Peyer's patch (tissue), 4 donors: ENCODE data around the gene DYNLT5.

ENCODE experiments used
- POLR2A ChIP-seq, 2 donors: fragments of 450-650 bp; IDR thresholded peaks; one replicate each; pipeline ENCODE4 v1.5.1; 2017; ENCODE audit warnings: antibody characterized with exemption in 2 of 2, mild to moderate bottlenecking in 2 of 2, moderate library complexity in 2 of 2
- TF ChIP-seq, protein P1 (sequence below), 6 experiments: fragments of 450-650 bp in 4 of 6; fragments of 200-600 bp in 2 of 6; sonication (generic) in 1 of 6; IDR thresholded peaks; one replicate each; pipeline ENCODE4 v1.5.1; 2017 to 2019; ENCODE audit warnings: antibody characterized with exemption in 6 of 6, mild to moderate bottlenecking in 3 of 6, moderate library complexity in 1 of 6

DNA sequence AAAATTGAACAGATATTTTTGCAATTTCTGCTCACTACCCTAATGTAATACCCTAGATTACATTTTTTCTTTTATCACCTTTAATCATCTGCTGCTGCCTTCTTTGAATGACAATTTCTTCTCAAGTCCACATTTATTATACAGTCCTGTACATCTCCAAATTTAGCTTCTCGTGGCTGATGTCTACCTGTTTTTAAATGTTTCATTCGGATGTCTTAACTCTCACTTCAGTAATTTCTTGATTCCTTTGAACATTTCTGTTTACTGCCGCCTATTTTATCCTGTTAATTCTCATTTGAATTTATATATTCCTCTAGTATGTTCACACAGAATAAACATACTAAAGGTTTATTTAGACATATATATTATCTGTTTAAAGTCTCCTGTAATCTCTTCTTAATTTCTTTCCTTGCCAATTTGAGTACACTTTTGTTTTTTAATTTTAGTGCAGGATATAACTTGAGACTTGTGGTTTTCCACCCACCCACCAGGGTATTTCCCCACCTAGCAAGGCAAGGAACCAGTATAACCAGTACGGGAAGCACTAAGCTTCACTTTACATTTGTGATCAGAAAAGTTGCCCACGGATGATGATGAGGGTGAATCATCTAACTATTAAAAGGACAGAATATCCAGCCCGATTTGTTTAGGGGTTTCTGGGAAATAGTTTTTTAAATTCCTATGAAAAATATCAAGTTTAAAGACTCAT, 36.1 kb downstream of the DYNLT5 start:
- TF ChIP-seq, protein P1, sequence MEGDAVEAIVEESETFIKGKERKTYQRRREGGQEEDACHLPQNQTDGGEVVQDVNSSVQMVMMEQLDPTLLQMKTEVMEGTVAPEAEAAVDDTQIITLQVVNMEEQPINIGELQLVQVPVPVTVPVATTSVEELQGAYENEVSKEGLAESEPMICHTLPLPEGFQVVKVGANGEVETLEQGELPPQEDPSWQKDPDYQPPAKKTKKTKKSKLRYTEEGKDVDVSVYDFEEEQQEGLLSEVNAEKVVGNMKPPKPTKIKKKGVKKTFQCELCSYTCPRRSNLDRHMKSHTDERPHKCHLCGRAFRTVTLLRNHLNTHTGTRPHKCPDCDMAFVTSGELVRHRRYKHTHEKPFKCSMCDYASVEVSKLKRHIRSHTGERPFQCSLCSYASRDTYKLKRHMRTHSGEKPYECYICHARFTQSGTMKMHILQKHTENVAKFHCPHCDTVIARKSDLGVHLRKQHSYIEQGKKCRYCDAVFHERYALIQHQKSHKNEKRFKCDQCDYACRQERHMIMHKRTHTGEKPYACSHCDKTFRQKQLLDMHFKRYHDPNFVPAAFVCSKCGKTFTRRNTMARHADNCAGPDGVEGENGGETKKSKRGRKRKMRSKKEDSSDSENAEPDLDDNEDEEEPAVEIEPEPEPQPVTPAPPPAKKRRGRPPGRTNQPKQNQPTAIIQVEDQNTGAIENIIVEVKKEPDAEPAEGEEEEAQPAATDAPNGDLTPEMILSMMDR (IDR thresholded peaks at IDR 0.05), result no peak
- no peak for TF ChIP-seq POLR2A (IDR thresholded peaks at IDR 0.05)
